Endothelial cell of hepatic sinusoid (primary cell): Measurements from ENCODE around the gene CLSTN1.

Source experiments
- in situ Hi-C: cut with HindIII; loops from 2 replicates; pipeline ENCODE4 v1.10.0; 2017; ENCODE audit warnings: low sequenced_read_pairs

The CLSTN1 gene

GRCh38 chr1:9823943-9824701 lies at the start of gene CLSTN1:
Gene CLSTN1 (minus strand): TSS chr1:9823965. CDS start chr1:9823733, 232 bp downstream.
- in situ Hi-C loops = loop anchor here (25.0 kb wide), 1 partner anchor 162 kb away; the partner anchor contains the start of gene PIK3CD

DNA sequence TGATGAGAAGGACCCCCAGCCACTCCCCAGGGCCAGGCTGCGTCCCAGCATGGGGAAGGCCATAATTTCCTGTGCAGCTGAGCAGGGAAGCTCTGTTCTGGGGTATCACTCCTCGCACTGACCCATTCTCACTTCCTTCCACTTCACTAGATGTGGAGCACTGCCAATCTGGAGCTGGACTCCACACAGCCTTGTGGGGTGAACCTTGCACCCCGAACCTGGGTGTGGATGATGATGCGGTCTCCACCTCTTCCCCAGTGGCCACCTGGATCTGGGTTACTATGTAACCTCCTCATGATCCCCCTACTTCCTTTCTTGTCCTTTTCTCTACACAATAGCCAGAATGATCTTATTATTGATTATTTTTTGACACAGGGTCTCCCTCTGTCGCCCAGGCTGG lies 49.6 kb upstream of the CLSTN1 start:
- in situ Hi-C loops = no loop called here

GRCh38 chr1:9872430-9873165 lies 48.8 kb upstream of the CLSTN1 start:
- in situ Hi-C loops = no loop called here

GRCh38 chr1:9871707-9872425 lies 48.1 kb upstream of the CLSTN1 start:
- in situ Hi-C loops = no loop called here

DNA sequence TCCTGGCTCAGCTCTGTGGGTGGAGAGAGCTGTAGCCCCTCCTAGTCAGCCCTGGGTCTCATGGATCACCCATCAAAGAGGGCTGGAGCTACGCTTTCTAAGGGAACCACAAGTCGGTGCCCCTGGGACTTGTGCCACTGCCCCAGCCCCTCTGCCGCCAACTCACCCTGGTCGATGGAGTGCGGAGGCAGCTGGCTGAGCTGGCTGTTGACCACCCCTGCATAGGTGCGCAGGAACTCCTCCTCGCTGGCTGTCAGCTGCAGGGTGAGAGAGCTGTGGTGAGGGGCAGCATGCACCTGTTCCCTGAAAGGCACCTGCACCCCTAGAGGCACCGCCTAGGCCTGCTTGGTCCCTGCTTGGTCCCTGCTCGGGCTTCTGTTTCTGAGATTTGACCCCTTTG lies 47.3 kb upstream of the CLSTN1 start:
- in situ Hi-C loops = no loop called here

DNA sequence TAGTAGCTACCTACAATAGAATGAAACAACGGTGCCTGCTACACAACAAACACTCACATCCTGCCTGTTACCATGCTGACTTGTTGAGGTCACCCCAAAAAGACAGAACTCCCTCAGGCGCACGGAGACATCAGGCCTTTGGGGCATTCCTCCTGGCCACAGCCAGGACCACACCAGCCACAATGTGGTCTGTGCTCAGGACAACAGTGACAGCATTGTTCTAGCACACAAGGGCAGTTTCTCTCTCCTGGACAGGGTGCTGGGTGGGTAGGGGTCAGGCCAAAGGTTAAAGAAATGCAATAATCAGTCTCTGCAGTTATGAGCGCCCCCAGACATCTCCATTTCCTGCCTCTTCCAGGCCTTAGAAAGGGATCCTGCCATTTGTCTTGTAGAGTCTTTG lies 46.8 kb upstream of the CLSTN1 start:
- in situ Hi-C loops = no loop called here

DNA sequence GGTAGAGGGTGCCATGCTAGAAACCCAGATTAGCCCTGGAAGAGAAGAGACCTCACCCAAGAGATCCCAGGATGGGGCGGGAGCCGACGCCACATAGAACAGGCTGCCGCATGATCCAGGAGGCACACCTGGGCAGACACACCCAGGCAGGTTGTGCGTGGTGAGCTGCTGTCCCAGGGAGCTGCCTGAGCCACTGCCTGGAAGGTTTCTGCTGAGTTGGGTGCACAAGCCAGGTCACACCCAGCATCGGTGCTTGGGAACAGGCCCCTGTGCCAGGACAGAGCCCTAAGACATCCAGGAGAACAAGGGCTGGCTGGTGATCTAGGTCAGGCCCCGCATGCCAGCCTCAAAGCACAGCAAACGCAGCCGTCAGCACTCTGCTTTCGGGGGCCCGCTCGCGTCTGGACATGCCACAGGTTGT lies 46.1 kb upstream of the CLSTN1 start:
- in situ Hi-C loops = no loop called here

DNA sequence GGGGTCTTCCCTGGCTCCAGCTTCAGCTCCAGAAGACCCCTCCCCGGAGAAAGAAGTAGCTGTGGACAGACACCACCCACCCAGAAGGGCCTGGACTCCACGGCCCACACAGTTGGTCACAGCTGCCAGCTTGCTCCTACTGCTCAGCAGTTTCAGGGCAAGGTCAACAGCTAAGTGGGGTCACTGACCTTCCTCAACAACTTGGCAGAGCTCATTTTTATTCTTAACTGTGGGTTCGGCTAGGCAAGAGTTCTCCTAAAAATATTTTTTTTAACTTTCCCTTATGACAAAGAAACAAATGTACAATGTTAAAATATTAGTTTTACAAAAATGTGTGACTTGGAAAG lies 44.5 kb upstream of the CLSTN1 start:
- in situ Hi-C loops = no loop called here

DNA sequence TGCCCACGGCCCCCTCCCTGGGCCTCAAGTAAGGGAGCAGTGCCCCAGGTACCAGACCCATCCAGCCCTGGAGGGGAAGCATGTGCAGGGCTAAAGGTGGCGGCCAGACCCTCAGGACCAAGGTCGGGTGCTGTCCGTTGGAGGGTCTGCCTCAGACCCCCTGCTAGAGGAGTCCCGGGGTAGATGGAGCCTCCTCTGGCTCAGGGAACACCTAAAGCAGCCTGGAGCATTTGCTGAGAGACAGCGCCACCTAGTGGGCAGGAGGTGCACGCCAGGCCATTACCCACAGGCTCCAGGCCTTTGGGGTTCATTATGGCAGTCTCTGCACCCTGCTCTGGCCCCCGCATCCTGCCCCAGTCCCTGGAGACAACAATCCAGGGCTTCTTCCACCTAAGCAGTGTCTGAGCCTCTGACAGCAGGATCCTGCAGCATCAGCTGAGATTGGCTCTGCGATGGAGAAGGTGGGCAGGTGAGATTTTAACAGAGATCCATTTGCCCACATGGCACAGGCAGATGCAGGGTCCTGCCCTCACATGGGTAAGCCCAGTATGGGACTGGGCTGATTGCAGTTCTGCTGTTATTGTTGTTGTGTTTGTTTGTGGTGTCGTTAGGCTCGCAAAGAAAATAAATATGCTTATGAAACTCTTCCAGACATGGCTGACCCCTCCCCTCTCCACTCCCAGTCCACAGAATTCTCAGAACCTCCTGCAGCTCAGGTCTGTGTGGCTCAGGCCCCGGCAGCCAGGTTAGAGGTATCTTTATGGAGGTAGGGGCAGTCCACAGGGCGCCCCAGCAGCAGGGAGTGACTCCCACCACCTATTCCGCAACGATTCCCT lies 43.9 kb upstream of the CLSTN1 start:
- in situ Hi-C loops = no loop called here

DNA sequence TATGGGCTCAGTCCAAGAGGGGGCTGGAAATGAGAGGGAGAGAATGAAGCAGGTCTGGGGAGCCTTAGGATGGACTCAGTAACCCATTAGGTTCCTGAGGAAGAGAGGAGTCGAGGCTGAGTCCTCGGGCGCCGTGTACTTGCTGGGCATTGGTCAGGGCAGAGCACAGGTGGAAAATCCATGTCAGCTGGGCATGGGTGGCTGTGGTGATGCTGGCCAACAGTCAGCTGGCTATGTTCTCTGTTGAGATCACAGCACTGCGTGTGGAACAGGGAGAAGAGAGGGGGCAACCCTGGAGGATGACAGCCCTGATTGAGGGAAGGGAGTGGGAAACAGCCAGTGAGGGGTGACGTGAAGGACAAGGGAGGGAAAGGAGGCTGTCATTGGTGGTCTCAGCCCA lies 43.1 kb upstream of the CLSTN1 start:
- in situ Hi-C loops = no loop called here

GRCh38 chr1:9865724-9866123 lies 42.0 kb upstream of the CLSTN1 start:
- in situ Hi-C loops = no loop called here

- in situ Hi-C loops = no loop called here
These were observed 39.6 kb upstream of the CLSTN1 start for GRCh38 chr1:9863371-9863770.

DNA sequence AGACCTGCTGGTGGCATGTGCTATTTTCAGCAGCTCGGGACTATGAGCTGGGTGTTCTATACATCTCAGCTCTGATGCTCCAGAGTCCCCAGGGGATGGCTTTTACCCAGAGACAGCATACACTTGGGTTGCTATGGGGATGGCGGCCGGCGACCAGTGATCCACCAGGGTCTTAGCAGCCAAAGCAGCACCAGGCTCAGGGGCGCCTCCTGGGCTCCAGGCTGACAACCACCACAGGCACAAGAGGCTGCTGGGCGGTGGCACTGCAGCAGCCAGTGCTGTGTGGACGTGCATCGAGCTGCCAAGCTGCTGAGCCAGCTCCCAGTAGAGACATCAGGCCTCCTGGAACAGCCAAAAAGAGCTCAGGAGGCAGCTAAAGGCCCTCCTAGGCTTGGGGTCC lies 37.6 kb upstream of the CLSTN1 start:
- in situ Hi-C loops = no loop called here

- in situ Hi-C loops = no loop called here
These were observed 37.1 kb upstream of the CLSTN1 start for GRCh38 chr1:9860887-9861286.

DNA sequence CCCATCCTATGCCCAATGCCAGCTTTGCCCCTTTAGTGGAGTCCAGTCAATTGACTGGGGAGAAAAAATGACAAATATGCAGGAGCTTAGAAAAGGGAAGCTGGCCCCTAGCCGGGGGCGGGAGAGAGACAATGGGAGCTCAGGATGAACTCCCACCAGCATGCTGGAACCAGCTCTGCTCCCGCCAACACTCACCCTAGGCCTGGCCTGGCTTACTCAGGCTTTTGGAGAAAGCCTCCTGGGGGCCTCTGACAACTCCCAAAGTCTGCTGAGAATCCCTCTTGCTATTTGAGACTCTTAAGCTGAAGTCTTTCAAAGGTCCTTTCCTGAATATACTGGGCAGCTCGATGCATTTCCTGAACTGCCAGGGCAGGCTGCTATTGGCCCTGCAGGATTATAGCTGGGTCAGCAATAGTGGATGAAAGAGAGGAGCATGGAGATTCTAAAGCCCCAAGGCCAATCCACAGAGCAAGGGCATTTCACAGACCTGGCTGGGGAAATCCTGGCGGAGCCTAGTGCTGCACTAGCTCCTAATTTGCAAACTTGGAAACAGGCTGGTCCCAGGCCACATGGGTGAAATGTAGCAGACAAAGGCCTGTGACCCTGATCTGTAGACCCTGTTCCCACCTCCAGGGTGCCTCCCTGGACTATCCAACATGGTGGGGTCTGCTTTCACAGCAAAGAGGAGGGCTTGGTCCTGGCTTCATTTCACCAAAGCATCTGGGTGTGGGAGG lies 35.7 kb upstream of the CLSTN1 start:
- in situ Hi-C loops = loop anchor here (5.0 kb wide), 1 partner anchor 82 kb away; no protein-coding TSS in a partner anchor

DNA sequence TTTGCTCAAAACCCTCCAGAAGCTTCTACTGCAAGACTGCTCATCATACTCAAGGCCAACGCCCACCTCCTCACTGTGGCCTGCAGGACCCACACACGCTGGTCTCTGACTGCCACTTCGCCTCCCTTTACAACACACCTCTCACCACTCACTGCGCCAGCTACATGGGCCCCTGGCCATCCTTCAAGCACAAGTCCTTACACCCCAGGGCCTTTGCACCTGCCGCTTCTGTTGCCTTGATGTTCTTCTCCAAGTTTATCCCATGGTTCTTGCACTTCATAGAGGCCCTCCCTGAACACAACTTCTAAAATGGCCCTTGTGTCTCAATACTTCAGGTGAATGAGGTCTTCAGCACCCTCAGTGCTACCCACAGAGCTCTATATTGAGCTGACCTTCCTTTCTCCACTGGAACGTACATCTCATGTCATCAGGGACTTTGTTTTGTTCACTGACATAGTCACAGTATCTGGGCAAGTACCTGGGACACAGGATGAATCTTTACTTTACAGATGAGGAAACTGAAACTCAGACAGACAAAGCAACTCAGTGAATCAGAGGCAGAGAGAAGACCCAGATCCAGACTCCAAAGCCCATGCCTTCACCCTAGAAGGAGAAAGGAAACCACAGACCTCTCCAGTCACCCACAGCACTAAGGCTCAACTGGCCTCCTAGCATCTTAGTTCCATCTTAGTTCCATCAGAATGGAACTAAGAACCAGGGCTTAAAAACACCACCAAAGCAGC lies 34.7 kb upstream of the CLSTN1 start:
- in situ Hi-C loops = loop anchor here (5.0 kb wide), 1 partner anchor 81 kb away; no protein-coding TSS in a partner anchor

DNA sequence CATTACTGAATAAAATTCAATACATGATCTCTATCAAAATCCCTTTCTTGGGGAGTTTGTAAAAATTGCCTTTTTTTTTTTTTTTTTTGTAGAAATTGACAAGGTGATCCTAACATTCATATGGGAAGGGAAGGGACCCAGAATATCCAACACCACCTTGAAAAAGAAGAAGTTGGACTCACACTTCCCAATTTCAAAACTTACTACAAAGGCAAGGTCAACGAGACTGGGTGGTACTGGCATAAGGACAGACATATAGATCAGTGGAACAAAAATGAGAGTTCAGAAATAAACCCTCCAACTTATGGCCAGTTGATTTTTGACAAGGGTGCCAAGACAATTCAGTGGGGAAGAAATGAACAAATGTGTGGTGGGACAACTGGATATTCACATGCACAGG lies 31.4 kb upstream of the CLSTN1 start:
- in situ Hi-C loops = loop anchor here (5.0 kb wide), 1 partner anchor 78 kb away; no protein-coding TSS in a partner anchor

DNA sequence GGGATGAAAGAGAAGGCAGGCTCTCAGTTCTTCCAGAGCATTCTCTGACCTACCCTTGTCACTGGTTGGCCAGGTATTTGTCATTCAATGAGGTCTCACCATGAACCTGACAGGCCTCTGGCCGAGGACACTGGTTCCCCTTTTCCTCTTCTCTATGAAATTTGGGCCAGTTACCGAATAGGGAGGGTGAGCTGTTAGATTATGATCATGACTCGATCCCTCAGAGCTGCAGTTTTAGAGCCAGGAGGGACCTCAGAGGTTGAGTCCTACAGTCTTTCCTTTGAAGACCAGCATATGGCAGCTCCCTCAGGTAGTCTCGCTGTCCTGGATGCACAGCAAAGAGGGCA lies 29.5 kb upstream of the CLSTN1 start:
- in situ Hi-C loops = no loop called here
